ENCODE results near the gene SPEF1.

Gene SPEF1

DNA sequence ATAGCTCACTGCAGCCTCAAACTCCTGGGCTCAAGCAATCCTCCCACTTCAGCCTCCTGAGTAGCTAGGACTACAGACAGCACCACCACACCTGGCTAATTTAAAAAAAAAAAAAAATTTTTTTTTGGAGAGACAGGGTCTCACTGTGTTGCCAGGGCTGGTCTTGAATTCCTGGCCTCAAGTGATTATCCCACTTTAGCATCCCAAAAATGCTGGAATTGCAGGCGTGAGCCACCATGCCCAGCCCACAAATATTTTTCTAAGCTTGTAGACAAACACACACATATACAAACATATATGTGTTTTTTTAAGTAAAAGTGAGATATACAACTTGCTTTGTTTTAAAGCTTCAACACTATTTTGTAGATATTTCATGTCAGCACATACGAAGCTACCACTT, 38.0 kb downstream of the SPEF1 start:
- DNase-seq (ENCODE audit: low read depth) = no peak
- TF ChIP-seq, protein P1, sequence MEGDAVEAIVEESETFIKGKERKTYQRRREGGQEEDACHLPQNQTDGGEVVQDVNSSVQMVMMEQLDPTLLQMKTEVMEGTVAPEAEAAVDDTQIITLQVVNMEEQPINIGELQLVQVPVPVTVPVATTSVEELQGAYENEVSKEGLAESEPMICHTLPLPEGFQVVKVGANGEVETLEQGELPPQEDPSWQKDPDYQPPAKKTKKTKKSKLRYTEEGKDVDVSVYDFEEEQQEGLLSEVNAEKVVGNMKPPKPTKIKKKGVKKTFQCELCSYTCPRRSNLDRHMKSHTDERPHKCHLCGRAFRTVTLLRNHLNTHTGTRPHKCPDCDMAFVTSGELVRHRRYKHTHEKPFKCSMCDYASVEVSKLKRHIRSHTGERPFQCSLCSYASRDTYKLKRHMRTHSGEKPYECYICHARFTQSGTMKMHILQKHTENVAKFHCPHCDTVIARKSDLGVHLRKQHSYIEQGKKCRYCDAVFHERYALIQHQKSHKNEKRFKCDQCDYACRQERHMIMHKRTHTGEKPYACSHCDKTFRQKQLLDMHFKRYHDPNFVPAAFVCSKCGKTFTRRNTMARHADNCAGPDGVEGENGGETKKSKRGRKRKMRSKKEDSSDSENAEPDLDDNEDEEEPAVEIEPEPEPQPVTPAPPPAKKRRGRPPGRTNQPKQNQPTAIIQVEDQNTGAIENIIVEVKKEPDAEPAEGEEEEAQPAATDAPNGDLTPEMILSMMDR (IDR thresholded peaks at IDR 0.05; ENCODE audit: control insufficient read depth, insufficient read depth, low read depth, low read length, missing control alignments) = no peak
- H3K4me3 ChIP-seq (ENCODE audit: control insufficient read depth, low read depth, low read length) = no peak overlapping the region

DNA sequence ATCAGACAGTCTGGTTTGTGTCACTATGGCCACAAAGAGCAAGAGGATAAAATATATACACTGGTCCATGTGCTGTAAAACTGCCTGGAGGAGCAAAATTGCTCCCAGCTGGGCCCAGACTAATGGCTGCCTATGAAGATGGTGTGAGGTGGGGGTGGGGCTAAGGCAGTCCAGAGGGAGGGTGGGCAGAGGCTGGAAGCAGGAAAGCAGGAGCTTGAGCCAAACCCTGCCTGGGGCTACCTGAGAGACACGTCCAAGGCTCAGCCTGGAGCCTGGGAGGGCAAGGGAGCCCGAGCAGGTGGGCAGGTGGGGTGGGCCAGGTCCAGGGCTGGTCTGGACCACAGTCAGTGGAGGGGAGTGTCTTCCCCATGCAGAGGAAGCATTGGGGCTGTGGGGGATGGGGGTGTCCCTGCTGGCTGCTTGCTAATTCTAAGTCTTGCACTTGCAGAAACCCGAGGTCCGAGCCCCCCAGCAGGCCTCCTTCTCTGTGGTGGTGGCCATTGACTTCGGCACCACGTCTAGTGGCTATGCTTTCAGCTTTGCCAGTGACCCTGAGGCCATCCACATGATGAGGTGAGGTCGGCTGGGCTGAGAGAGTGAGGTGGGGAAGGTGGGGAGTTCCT, 39.3 kb downstream of the SPEF1 start:
- TF ChIP-seq, protein P1 (IDR thresholded peaks at IDR 0.05; ENCODE audit: control insufficient read depth, insufficient read depth, low read depth, low read length, missing control alignments) = no peak
- no peak for DNase-seq (ENCODE audit: low read depth)
- no peak overlapping the region for H3K4me3 ChIP-seq (ENCODE audit: control insufficient read depth, low read depth, low read length)

DNA sequence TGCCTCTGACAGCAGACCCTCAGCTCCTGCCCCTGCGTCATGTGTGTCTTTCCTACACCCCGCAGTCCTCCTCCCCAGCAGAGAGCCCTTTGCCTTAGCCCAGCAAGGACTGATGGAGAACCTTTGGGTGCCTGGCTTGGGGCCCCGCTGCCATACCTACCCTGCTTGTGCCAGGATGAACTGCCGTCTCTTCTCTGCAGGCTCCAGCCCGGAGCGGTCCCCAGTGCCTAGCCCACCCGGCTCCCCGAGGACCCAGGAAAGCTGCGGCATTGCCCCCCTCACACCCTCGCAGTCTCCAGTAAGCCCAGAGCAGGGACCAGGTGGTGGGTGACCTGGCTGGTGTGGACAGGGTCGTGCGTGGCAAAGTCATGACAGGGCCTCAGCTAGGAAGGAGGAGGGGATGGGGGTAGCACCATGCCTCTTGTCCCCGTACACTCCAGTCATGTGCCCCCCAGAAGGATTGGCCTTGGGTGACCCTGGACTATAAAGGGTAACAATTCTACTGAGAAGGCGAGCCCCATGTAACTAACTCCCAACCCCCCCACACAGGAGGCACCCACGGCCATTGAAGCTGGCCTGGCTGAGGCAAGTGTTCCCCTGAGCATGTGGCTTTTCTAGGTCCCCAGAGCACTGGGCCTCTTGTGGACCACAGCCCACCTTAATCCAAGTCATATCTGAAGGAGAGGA, 40.5 kb downstream of the SPEF1 start:
- TF ChIP-seq, protein P1 (IDR thresholded peaks at IDR 0.05; ENCODE audit: control insufficient read depth, insufficient read depth, low read depth, low read length, missing control alignments) = no peak
- DNase-seq (ENCODE audit: low read depth) = no peak
- H3K4me3 ChIP-seq (ENCODE audit: control insufficient read depth, low read depth, low read length) = no peak overlapping the region

DNA sequence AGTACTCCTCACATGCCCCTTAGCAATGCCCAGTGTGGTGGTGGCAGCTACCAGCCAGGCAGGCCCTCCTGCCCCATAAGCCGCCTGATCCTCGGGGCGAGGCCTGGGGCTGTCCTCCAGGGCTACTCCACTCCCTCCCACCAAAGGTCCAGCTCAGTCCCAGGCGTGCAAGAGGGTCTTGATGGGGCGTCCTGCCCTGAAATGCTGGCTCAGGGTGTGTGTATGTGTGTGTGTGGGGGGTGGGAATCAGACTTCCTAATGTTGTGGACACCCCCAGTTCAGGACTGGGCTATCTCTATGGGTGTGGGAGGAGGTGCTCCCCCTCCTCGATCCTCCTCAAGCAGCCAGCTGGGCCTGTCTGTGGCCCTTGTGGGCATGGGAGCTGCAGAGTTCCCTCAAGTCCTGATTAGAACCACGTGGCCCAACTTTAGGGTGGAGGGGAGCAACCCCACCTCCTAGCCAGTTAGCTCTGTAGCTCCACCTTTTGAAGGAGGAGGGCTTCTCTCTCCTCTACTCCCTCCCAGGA, 41.3 kb downstream of the SPEF1 start:
- TF ChIP-seq, protein P1 (IDR thresholded peaks at IDR 0.05; ENCODE audit: control insufficient read depth, insufficient read depth, low read depth, low read length, missing control alignments) = no peak
- no peak overlapping the region for H3K4me3 ChIP-seq (ENCODE audit: control insufficient read depth, low read depth, low read length)
- no peak for DNase-seq (ENCODE audit: low read depth)

DNA sequence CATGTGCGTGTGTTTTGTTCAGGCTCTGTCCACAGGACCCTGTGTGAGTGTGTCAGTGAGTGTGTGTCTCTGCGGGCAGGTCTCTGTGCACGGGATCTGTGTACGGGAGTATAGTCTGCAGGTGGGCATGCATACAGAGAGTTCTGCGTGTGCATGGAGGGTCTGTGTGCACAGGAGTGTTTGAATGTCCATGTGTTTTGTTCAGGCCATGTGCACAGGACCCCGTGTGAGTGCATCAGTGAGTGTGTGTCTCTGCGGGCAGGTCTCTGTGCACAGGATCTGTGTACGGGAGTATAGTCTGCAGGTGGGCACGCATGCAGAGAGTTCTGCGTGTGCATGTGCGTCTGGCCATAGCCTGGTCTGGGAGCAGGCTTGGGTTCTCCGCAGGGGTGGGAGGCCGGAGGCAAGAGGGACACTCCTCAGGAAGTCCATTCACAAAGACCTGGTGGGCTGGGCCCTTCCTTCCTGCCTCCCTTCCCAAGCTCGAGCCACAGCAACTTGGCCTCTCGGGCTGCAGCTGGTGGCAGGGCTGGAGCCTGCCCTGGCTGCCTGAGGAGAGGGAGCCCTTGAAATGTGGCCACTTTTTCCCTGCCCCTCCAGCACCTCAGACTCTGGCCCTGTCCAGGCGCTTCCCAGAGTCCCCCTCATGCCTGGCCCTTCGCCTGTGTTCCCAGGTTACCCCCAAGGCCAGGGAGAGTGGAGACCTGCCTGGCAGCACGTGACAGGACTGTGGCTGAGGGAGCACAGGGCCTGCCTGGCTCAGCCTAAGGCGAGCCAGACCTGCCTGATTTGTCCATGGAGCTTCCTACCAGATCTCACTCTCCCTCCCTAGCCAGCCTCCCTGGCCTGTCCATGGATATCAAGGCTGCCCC, 42.0 kb downstream of the SPEF1 start:
- TF ChIP-seq, protein P1 (IDR thresholded peaks at IDR 0.05; ENCODE audit: control insufficient read depth, insufficient read depth, low read depth, low read length, missing control alignments) = no peak
- H3K4me3 ChIP-seq (ENCODE audit: control insufficient read depth, low read depth, low read length) = no peak overlapping the region
- DNase-seq (ENCODE audit: low read depth) = no peak
